Body of pancreas (tissue), 4 donors: ENCODE data around the gene RNF31.

Source experiments
- POLR2A ChIP-seq, 3 donors: fragments of 450-650 bp; IDR thresholded peaks; one replicate each; pipeline ENCODE4 v1.6.1; 2016; ENCODE audit warnings: antibody characterized with exemption in 3 of 3, mild to moderate bottlenecking in 2 of 3
- TF ChIP-seq, protein P1 (sequence below), 7 experiments: fragments of 450-650 bp in 4 of 7; fragments of 200-600 bp in 3 of 7; sonication (generic) in 3 of 7; IDR thresholded peaks; one replicate each; pipeline ENCODE4 v1.5.1; 2016 to 2019; ENCODE audit warnings: antibody characterized with exemption in 7 of 7

DNA sequence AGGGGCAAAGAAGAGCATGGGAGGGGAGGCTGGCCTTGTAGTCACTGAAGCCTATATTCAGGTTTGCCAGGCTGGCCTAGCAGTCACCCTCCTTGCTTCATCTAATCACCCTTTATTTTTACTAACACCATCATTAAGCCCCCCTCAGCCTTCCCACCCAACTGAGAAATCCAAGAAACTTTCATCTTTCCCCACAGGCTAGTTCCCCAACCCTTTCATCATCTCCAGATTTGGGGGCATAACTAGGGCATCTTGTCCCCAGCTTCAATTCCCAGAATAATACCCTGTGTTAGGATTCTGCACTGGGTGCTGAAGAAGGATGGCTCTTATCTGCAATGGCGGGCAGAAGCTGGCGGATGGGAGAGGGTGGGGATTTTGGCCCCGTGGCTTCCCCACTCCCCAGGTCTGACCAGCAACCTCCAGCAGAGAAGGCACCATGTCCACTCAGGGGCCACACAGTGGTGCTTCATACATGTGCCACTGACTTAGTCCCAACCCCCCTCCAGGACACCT is 46.3 kb upstream of the RNF31 start:
- TF ChIP-seq, protein P1, sequence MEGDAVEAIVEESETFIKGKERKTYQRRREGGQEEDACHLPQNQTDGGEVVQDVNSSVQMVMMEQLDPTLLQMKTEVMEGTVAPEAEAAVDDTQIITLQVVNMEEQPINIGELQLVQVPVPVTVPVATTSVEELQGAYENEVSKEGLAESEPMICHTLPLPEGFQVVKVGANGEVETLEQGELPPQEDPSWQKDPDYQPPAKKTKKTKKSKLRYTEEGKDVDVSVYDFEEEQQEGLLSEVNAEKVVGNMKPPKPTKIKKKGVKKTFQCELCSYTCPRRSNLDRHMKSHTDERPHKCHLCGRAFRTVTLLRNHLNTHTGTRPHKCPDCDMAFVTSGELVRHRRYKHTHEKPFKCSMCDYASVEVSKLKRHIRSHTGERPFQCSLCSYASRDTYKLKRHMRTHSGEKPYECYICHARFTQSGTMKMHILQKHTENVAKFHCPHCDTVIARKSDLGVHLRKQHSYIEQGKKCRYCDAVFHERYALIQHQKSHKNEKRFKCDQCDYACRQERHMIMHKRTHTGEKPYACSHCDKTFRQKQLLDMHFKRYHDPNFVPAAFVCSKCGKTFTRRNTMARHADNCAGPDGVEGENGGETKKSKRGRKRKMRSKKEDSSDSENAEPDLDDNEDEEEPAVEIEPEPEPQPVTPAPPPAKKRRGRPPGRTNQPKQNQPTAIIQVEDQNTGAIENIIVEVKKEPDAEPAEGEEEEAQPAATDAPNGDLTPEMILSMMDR (IDR thresholded peaks at IDR 0.05) = no peak
- TF ChIP-seq POLR2A (IDR thresholded peaks at IDR 0.05) = no peak
